Dedifferentiated amniotic fluid mesenchymal stem cell (primary cell): ENCODE measurements around the gene ITGA11.

ENCODE experiments used
- DNase-seq: peaks from one replicate; pipeline ENCODE4 v3.0.0-alpha.2; 2016; ENCODE audit errors: extremely low spot score

Gene ITGA11

DNA sequence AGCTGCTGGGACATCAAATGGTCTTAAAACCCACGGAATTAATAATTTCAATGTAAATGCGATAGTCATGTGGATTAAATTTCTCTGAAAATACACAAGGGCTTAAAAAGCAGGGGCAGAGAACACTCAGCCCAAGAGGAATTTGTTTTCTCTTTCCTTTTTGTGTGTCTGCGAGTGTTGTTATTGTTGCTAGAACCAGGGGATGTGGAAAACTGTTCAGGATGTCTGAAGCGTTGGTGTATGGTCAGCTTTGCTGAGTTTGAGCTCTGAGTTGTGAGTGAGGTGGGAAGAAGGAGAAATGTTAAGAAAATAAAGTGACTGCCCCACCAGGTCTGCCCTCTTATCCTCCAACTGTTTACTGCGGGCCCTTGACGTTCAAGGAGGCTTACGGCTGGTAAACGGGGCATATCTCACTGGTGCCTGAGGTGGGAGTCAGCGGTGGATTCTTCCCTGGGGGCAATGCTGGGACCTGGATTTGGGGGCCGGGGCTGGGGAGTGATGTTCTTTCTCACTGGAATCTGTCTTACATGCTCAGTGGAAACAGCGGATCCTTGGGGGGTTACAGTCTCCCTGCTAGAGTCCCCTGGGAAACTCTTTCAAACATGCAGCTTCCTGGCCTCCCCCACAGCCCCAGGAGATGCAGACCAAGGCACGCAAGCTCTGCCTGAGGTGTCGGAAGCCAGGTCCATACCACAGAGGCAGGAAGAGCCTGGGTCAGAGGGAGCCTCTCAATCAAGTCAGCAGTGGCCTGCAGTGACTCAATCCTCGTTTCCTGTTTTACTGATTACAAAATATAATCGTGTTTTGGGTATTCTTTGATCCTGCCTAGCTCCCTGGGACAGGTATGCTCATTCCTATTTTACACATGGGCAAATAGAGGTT is 41.8 kb downstream of the ITGA11 start:
- DNase-seq: no peak

DNA sequence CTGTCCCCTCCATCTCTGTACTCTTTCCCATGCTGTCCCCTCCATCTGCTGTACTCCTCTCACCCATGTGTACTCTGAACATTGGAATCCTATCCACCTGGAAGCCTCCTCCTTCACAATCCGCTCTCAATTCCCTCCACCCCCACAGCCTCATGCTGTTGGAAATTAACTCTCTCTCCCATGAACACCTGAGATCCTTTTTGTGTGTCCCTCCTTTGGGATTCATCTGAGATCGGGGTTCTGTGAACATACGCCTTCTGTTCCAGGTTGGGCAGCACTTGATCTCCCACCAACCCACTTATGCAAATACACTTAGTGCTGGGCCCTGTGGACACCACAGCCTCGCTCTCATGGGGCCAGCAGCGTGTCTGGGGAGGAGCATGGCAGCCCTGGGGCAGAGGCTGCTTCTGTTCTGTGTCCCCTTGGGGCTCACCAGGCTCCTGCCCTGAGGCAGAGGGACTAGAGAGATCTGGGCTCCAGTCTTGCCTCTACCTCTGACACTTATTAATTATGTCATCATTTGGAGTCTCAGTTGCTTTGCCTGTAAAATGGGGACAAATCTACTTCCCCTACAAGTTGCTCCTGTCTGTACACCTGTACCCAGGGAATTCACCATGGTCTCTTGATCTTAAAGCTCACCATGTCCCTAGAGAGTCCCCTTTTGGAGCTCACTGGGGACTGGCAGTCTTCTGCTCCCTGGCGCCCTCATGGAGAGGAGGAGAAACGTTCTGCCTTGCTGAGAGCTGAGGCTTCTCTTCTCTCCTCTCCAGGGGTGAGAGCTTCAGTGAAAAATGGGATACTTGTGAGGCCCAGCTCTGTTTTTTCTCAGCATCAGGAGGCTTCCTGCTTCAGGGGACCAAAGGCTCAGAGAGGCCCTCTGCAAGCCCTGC is 42.7 kb downstream of the ITGA11 start:
- DNase-seq: no peak

DNA sequence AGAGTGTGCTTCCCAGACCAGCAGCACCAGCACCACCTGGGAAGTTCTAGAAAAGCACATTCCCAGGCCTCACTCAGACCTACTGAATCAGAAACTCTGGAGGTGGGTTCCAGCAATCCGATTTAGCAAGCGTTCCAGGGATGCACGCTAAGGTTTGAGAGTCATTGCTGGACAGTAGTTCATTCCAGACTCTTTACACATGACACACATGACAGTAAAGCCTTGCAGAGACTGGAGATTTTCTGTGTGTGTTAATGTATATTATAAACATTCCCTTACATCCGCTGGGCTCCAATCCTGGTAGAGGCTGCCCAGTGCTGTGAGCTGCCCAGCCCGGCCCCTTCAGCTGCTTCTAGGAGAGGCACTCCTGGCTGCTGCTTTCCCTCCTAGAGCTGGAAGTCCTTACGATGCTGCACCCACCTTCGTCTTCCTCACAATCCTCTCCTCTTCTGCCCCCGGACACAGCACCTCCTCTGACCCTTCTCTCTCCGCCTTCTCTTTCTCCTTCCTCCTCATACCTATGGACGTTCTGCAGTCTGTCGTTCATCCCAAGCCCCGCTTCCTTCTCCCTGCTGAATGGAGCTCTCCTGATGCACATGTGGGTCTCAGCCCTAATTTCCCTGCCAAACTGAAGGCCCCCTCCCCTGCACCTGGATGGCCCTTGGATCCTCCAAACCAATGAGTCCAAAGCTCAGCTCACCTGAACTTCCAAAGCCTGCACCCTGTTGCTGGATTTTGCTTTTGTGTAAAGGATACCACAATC is 44.4 kb downstream of the ITGA11 start:
- no peak for DNase-seq

DNA sequence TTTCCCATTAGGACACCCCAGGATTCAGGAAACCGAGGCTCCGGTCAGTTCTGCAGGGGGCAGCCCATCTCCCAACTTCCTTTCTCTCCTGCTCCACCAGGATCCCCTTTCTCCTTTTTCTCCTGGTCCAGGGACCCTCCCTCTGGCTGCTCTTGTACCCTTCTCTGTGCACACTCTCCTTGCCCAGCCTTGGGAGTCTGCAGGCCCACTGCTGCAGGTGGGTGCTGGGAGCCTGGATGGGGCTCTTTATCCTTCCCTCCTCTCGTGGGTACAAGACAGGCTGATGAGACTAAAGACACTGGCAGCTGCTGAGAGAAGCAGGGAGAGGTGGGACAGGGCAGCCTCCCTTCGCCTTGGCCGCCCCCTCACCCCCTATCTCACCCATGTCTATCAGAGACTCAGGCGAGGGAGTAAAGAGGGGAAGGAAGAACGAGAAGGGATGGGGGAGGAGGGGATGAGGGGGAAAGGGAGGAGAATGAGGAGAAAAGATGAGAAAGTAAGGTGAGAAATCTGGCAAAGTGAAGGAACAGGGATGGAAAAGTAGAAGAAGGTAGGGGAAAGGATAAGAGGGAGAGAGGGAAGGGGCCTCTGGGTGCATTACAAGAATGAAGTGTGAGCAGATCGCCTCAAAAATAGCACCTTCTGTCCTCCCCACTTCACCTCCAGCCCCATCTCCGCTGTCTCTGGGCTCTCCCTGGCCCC is 45.2 kb downstream of the ITGA11 start:
- no peak for DNase-seq

DNA sequence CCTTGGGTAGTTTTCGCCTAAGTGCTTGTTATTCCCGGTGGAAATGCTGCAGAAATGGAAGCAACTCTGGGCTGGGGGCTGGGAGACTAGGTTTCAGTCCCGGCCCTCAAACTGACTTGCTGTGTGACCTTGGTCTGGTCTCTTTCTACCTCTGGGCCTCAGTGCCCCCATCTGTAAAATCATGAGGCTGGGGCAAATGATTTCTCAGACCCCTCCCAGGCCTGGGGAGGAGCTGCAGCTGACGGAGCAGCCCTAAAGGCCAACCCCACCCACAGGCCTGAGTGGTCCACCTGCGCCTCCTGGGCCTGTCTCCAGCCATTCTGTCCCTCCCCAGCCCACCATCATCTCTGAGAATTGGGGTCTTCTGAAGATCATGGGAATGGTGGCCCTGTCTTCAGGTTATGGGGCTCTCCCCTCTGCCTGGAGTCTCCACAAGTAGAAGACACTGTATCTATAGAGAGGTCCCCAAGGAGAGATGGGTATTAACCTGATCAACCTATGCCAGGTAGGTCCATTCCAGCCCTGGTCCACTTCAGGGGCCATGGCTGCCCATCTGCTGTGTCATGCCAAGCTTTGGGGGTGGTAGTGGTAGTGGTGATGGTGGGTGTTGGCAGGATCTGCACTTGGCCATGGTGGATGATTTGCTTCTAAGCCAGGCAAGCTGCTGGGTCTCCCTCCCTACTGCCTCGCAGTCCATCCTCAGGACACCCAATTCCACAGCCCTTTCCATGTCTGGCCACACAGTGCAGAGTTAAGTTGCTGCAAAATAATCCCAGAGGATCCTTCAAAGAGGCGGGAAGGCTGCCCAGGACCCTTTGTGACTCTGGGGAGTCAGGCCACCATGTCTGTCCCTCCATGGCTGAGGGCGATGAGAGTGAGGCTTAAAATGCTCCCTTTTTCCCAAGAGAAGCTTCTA is 46.0 kb downstream of the ITGA11 start:
- DNase-seq: no peak

DNA sequence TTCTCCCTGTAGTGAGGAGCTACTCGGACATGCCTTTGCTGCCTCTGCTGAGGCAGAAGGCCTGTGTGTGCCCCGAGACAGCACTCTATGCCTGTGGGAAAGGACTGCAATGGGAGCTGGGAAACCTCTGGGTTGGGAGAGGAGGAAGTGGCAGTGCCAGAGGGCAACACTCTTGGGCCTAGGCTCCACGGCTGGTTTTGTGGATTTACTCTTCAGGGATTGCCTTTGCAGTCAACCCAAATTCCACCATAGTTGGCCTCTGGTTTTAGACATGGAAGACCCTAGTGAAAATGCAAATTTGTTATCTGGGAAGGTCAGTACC is 46.8 kb downstream of the ITGA11 start:
- DNase-seq: no peak

DNA sequence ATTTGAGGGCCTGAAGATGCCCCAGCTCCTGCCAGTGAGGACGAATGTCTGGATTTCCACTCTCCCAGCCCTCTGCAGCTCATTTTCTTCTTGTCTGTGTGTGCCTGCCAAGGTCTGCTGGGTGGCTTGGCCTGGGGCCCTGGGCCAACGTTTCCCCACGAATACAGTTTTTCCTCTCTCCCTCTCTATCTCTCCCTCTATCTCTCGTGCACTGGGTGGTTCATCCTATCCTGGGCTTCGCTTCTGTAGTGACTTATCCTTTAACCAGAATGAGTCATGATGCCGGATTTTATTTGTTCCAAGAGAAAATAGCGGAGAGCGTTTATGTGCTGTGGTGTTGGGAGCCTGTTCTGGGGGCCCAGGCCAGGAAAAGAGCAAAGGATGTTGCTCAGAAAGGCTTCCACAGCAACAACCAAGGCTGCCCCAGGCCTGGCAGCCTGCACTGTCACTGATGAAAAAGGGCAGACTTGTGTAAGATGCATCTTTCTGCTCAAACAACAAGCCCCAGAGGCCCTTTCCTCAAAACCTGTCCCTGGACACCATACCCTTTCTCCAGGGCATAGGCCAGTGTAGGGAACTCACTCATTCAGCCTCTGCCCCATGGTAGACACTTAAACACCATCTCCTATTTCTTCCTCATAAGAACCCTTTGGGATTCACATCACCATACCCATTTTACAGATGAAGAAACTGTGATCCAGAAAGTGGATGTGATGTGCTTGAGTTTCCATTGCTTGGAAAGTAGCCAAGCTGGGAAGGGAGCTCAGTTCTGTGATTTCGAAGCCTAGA is 47.3 kb downstream of the ITGA11 start:
- peak; percentile 83 for DNase-seq

DNA sequence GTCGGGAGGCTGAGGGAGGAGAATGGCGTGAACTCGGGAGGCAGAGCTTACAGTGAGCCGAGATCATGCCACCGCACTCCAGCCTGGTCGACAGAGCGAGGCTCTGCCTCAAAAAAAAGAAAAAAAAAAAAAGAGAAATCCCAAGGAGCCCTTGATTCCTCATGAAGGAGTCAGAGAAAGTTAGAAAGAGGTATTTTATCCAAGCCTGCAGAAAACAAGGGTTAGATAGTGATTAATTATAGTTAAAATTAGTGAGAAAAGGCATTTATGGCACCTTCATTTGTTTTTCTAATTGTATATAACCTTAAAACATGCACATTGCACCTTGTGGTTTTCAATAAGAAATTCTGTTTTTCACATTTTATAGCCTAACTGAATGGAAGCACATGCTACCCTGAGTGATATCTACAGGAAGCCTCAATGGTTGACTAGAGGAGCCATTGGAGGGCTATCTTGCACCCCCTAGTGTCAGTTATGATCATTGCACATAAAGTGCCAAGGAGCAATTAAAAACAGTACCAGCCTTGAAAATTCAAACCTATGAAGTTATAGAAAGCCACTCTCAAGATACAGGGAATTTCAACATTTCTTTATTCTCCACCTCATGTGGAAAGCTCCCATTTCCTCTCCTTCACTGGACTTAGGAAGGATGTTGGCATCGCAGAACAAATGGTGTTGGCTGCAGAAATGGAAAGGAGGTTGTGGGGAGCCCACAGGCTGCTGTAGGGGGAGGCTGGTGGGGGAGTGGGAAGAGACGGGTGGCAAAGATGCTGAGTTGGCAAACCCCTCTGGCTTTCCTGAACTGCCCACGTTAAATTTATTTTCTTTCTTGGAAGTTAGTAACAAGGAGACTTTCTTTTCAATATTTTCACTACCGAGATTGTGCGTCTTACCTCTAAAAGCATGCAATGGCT is 48.5 kb downstream of the ITGA11 start:
- peak; percentile 34 for DNase-seq

DNA sequence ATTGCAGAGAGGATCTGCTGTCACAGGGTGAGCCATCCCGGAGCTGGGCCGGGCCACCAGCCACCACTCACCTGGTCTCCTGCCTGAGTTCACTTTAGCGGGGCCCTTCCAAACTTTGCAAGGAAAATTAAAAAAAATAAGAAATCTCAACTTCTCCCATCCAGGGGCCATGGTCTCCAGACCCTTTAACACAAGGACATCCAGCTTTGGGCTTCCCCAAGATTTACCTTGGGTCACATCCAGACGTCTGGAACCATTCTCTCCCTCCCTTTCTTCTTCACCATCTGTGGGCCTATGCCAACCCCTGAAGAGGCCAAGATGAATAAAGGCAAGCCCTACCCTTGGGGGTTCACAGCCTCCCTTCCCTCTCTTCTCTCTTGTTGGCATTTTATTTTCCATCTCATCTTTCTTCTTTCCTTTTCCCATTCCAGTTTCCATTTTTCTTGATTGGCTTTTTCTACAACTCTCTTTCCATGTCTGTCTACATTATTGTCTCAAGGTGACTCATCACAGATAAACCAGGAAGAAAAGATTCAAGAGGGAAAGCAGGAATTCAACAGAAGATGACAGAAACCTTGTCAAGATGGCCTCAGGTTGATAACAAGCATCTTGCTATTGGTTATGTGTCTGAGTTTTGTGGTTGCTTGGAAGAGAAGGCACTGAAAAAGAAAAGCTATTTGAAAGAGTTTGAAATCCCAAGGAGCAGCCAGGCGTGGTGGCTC is 49.5 kb downstream of the ITGA11 start:
- DNase-seq: no peak

DNA sequence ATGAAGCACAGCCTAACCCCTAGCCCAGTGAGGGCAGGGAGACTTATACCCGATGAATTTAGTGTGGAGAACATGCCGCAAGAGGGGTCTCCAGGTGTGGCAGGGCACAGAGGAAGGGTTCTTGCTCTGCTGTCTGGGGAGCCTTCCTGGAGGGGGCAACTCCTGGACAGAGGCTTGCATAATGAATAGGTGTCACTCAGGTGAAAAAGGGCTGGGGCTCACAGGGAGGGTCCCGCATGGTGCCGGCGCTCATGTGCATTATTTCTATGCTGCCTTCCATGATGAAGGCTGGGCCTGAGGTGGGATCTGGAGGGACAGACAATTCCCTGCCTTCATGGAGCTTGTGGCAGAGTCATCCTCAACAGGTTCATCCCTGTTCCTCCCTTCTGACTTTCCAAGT is 51.5 kb downstream of the ITGA11 start:
- DNase-seq: no peak

DNA sequence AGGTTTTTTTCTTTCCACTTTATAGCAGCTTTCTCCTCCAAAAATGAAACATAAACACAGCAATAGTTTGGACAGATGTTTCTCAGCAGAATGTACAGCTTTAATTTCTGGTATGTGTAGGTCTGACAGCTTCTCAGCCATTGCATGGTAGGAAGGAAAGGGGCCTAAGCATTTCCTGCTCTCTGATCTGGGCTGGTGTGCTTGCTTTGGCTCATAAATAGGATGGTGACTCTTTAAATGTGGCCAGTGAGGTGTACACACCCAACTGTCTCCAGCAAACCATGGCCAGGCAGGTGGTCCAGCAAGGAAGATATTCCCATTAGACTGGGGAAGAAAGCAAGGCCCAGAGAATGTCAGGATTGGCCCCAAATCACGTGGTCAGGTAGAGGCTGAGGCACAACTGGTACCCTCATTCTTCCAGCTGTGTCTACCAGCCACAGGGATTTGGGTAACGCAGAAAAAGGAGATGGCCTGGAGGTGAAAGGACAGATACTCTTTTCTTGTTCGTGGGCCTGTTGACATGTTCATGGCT is 52.1 kb downstream of the ITGA11 start:
- no peak for DNase-seq

DNA sequence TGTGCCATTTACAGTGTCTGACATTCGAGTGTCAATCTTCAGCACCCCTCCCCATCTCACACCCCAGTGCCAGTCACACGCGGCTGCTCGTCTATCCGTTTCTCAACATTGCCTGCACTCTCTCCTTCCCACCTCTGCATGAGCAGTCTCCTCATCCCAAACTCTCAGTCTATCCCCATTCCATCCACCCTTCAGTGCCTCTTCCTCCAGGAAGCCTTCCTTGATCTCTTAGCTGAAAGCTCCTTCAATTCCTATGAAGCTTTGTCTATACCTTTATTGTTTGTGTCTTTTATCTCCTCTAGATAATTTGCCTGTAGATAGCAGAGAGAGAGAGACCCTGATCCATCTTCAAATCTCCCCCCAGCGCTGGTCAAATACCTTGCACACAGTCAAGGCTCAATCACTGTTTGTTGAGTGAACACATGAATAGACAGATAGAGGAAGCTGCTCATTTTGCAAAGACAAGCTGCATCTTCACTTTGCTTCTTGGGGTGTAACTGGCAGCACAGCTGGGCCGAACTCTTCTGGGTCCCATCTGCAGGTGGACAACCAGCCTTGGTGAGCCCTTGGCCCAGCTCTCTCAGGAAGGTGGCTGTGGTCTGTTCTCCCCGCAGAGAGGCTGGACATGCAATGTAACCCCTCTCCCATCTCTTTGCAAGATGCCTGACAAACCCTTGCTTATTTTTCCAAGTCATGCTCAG is 52.8 kb downstream of the ITGA11 start:
- DNase-seq: no peak

DNA sequence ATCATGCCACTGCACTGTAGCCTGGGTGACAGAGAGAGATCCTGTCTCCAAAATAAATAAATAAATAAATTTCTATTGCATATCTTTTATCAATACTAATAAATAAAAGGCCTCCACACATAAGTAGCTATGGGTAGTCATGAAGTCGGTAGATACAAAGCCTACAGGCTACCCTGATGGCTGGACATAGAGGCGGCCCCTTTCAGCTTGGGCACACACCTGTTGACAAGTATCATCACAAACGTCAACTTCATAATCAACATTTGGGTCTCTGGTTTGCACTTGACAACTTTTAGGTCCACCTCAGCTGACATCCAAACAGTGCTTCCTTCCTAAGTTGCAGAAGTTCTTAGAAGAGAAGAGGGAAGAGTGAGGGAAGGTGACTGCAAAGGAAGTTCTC is 53.4 kb downstream of the ITGA11 start:
- no peak for DNase-seq

DNA sequence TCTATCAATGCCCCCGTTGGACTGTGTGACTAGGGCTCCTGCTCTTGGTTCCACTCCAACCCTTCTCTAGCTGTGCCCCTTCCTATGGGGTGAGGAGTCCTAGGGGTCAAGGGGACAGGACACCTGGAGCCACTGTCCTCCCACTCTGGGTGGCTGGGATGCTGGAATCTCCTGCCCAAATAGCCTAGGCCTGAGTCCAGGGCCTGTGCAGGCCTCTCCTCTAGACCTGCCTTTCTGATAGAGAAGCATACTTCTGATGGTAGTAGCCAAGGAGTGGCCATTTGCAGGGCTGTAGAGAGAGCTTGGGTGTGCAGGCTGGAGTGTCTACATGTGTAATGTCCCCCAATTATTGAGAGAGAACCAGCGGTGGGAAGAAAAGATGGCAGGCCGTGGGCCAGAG is 54.2 kb downstream of the ITGA11 start:
- DNase-seq: no peak

DNA sequence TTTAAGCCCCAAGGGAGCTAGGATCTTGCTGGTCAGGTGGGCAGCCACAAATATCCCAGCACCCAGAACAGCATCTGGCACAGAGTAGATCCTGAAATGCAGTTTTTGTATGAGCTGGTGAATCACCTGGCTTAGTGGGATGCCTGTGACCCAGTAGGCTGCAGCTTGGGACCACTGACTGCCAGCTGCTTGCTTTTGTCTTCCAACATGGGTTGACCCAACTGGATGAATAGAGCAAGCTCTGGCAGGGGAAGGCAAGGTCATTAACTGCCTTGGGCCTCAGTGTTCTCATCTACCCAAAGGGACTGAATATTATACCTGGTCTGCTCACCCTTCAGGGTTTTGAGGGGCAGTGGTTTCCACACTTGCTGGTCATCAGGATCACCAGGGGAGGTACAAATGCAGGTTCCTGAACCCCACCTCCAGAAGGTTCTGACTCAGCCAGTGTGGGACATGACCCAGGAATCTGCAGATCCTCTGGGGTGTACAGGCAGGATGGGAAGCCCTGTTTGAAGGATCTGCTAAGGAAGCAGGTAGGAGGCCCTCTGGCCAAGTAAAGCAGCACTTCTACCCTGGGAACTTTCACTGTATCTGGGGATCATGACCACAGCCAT is 55.4 kb downstream of the ITGA11 start:
- DNase-seq: no peak

DNA sequence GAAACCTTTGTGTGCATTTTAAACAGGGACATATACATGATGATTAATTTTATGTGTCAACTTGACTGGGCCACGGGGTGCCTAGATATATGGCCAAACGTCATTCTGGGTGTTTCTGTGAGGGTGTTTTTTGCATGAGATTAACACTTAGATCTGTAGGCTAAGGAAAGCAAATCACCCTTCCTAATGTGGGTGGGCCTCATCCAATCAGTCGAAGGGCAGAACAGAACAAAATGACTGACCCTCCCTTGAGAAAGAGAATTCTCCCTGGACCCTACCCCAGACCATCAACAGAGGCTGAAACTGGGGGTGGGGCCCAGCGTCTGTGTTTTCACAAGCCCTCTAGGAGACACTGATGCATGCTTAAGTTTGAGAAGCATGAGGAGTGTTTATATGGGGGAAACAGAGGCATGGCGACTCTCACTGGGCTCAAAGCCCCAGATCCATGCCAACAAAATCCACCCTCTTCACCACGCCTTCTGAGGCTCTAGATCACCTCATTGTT is 56.2 kb downstream of the ITGA11 start:
- DNase-seq: no peak
